GM04504 (cell line): ENCODE results near the gene FLII.

Source experiments
- DNase-seq: peaks from one replicate; pipeline ENCODE4 v3.0.0-alpha.2; 2012; ENCODE audit warnings: low read depth

Gene FLII

GRCh38 chr17:18245038-18245776, 13.3 kb downstream of the FLII start:
- no peak for DNase-seq

- DNase-seq = no peak
Observed at GRCh38 chr17:18241229-18241871, 17.2 kb downstream of the FLII start.

GRCh38 chr17:18240449-18240848, 18.1 kb downstream of the FLII start:
- no peak for DNase-seq

- no peak for DNase-seq
Observed at GRCh38 chr17:18238299-18238698, 20.2 kb downstream of the FLII start.

- DNase-seq = no peak
Observed at GRCh38 chr17:18237461-18237860, 21.1 kb downstream of the FLII start.

- no peak for DNase-seq
Observed at GRCh38 chr17:18236494-18236893, 22.0 kb downstream of the FLII start.

GRCh38 chr17:18235743-18236256, 22.7 kb downstream of the FLII start:
- DNase-seq = no peak

- no peak for DNase-seq
Observed at GRCh38 chr17:18234853-18235380, 23.6 kb downstream of the FLII start.

- no peak for DNase-seq
Observed at GRCh38 chr17:18233803-18234518, 24.6 kb downstream of the FLII start.

GRCh38 chr17:18231164-18231563, 27.4 kb downstream of the FLII start:
- DNase-seq = no peak

GRCh38 chr17:18230288-18231141, 28.0 kb downstream of the FLII start:
- DNase-seq = no peak

GRCh38 chr17:18229771-18230170, 28.8 kb downstream of the FLII start:
- DNase-seq = no peak

GRCh38 chr17:18229254-18229653, 29.3 kb downstream of the FLII start:
- no peak for DNase-seq

GRCh38 chr17:18228176-18228682, 30.3 kb downstream of the FLII start:
- DNase-seq = no peak

GRCh38 chr17:18227635-18228034, 30.9 kb downstream of the FLII start:
- no peak for DNase-seq

GRCh38 chr17:18226284-18226945, 32.1 kb downstream of the FLII start:
- no peak for DNase-seq

GRCh38 chr17:18225642-18226283, 32.8 kb downstream of the FLII start:
- no peak for DNase-seq

GRCh38 chr17:18225121-18225641, 33.4 kb downstream of the FLII start, which contains the start of gene LLGL1:
LLGL1 (plus strand) TSS chr17:18225635; CDS start chr17:18225683, 48 bp downstream.
- DNase-seq = peak; percentile 89

- DNase-seq = no peak
Observed at GRCh38 chr17:18224387-18225120, 34.0 kb downstream of the FLII start.
